Measurements from ENCODE around the gene HTRA3. TPM values are rescaled to one million over a fixed set of nuclear protein-coding genes. Genes with fewer than 3 reads are reported as not detected.

HTRA3 gene
- total RNA-seq, 2 donors from 2014 or later, result 3.2 to 4.6 TPM

GRCh38 chr4:8292478-8293107 lies 23.0 kb downstream of the HTRA3 start:
- H3K27ac Mint-ChIP-seq, result no peak overlapping the region
- DNase-seq, result no peak
- Histone ChIP-seq H3K27ac (ENCODE audit: low read depth, low read length) (no peak overlapping the region), H3K9ac (ENCODE audit: extremely low read depth, low read length, poor library complexity, severe bottlenecking) (no peak overlapping the region), H3K36me3 (ENCODE audit: control insufficient read depth, insufficient read depth, low read length) (no peaks in the 10 kb centered on the region), H3K4me3 (ENCODE audit: low read length) (no peak overlapping the region), H3K4me1 (ENCODE audit: control insufficient read depth, insufficient read depth, low read length) (no peaks in the 10 kb centered on the region), H3K27me3 (ENCODE audit: control insufficient read depth, insufficient read depth, low read length, poor library complexity, severe bottlenecking) (no peaks in the 10 kb centered on the region), H3K9me3 (ENCODE audit: control insufficient read depth, low read length) (no peaks in the 10 kb centered on the region)
- WGBS, 2 experiments (ENCODE audit: insufficient coverage in 1 of 2, insufficient read length in 1 of 2), result 88 to 97% methylated on average over 7 to 8 of the region's 8 CpGs
- no peaks in the 10 kb centered on the region for H3K27me3 Mint-ChIP-seq (ENCODE audit: insufficient read depth)
- H3K4me1 Mint-ChIP-seq, result no peaks in the 10 kb centered on the region
- TF ChIP-seq CTCF (conservative IDR thresholded peaks at IDR 0.05), result no peak
- H3K36me3 Mint-ChIP-seq (ENCODE audit: low read depth), result peaks cover 4% of the 10 kb centered on the region
- H3K9me3 Mint-ChIP-seq, result no peaks in the 10 kb centered on the region
- no peak overlapping the region for H3K4me3 Mint-ChIP-seq

- 84 to 91% methylated on average over 5 to 11 of the region's 11 CpGs for WGBS, 2 experiments (ENCODE audit: insufficient coverage in 1 of 2, insufficient read length in 1 of 2)
- Histone ChIP-seq H3K27ac (ENCODE audit: low read depth, low read length) (no peak overlapping the region), H3K36me3 (ENCODE audit: control insufficient read depth, insufficient read depth, low read length) (no peaks in the 10 kb centered on the region), H3K9ac (ENCODE audit: extremely low read depth, low read length, poor library complexity, severe bottlenecking) (no peak overlapping the region), H3K9me3 (ENCODE audit: control insufficient read depth, low read length) (no peaks in the 10 kb centered on the region), H3K4me1 (ENCODE audit: control insufficient read depth, insufficient read depth, low read length) (no peaks in the 10 kb centered on the region), H3K4me3 (ENCODE audit: low read length) (no peak overlapping the region), H3K27me3 (ENCODE audit: control insufficient read depth, insufficient read depth, low read length, poor library complexity, severe bottlenecking) (no peaks in the 10 kb centered on the region)
- no peak overlapping the region for H3K27ac Mint-ChIP-seq
- no peak overlapping the region for H3K4me3 Mint-ChIP-seq
- no peaks in the 10 kb centered on the region for H3K9me3 Mint-ChIP-seq
- TF ChIP-seq CTCF (conservative IDR thresholded peaks at IDR 0.05), result no peak
- H3K4me1 Mint-ChIP-seq, result no peaks in the 10 kb centered on the region
- peak; percentile 28 for DNase-seq
- H3K27me3 Mint-ChIP-seq (ENCODE audit: insufficient read depth), result no peaks in the 10 kb centered on the region
- peaks cover 4% of the 10 kb centered on the region for H3K36me3 Mint-ChIP-seq (ENCODE audit: low read depth)
These were observed 23.8 kb downstream of the HTRA3 start for GRCh38 chr4:8293131-8293975.

GRCh38 chr4:8294036-8294435 lies 24.5 kb downstream of the HTRA3 start:
- Mint-ChIP-seq H3K36me3 (ENCODE audit: low read depth) (peaks cover 4% of the 10 kb centered on the region), H3K4me1 (no peaks in the 10 kb centered on the region), H3K27ac (no peak overlapping the region), H3K9me3 (no peaks in the 10 kb centered on the region), H3K27me3 (ENCODE audit: insufficient read depth) (no peaks in the 10 kb centered on the region), H3K4me3 (no peak overlapping the region)
- Histone ChIP-seq H3K36me3 (ENCODE audit: control insufficient read depth, insufficient read depth, low read length) (no peaks in the 10 kb centered on the region), H3K4me1 (ENCODE audit: control insufficient read depth, insufficient read depth, low read length) (no peaks in the 10 kb centered on the region), H3K27me3 (ENCODE audit: control insufficient read depth, insufficient read depth, low read length, poor library complexity, severe bottlenecking) (no peaks in the 10 kb centered on the region), H3K27ac (ENCODE audit: low read depth, low read length) (no peak overlapping the region), H3K9me3 (ENCODE audit: control insufficient read depth, low read length) (no peaks in the 10 kb centered on the region), H3K9ac (ENCODE audit: extremely low read depth, low read length, poor library complexity, severe bottlenecking) (no peak overlapping the region), H3K4me3 (ENCODE audit: low read length) (no peak overlapping the region)
- DNase-seq, result peak; percentile 26
- no peak for TF ChIP-seq CTCF (conservative IDR thresholded peaks at IDR 0.05)
- 91% methylated on average over 8 to 9 of the region's 9 CpGs for WGBS, 2 experiments (ENCODE audit: insufficient coverage in 1 of 2, insufficient read length in 1 of 2)
